HG03565 (cell line): ENCODE measurements around the gene RPAP3.

ENCODE experiments used
- ATAC-seq: cut with Tn5 transposase; IDR thresholded peaks from one replicate; pipeline ENCODE4 v1.9.1; 2021; ENCODE audit warnings: mild to moderate bottlenecking, moderate library complexity; ENCODE audit not compliant: unreplicated experiment

The RPAP3 gene

GRCh38 chr12:47705566-47706425 lies at the start of gene RPAP3:
Gene RPAP3, minus strand, starts transcription at chr12:47706030. Its CDS starts 3,190 bp downstream, at chr12:47702840.
- ATAC-seq, result peak; percentile 67

GRCh38 chr12:47754881-47755280 lies 49.1 kb upstream of the RPAP3 start:
- no peak for ATAC-seq

GRCh38 chr12:47754126-47754525 lies 48.3 kb upstream of the RPAP3 start:
- ATAC-seq, result no peak

- ATAC-seq, result no peak
Measured at GRCh38 chr12:47753021-47754001, 47.5 kb upstream of the RPAP3 start.

- no peak for ATAC-seq
Measured at GRCh38 chr12:47752552-47752951, 46.7 kb upstream of the RPAP3 start.

GRCh38 chr12:47752121-47752520 lies 46.3 kb upstream of the RPAP3 start:
- no peak for ATAC-seq

- ATAC-seq, result no peak
Measured at GRCh38 chr12:47751561-47751960, 45.7 kb upstream of the RPAP3 start.

GRCh38 chr12:47750916-47751470 lies 45.2 kb upstream of the RPAP3 start:
- ATAC-seq, result no peak

GRCh38 chr12:47750229-47750798 lies 44.5 kb upstream of the RPAP3 start:
- ATAC-seq, result no peak

- ATAC-seq, result no peak
Measured at GRCh38 chr12:47748899-47749298, 43.1 kb upstream of the RPAP3 start.

GRCh38 chr12:47748507-47748828 lies 42.6 kb upstream of the RPAP3 start:
- ATAC-seq, result no peak

- no peak for ATAC-seq
Measured at GRCh38 chr12:47747596-47748506, 42.0 kb upstream of the RPAP3 start.

- no peak for ATAC-seq
Measured at GRCh38 chr12:47747126-47747525, 41.3 kb upstream of the RPAP3 start.

GRCh38 chr12:47746523-47746922 lies 40.7 kb upstream of the RPAP3 start:
- no peak for ATAC-seq

GRCh38 chr12:47746073-47746472 lies 40.2 kb upstream of the RPAP3 start:
- no peak for ATAC-seq

GRCh38 chr12:47745485-47746041 lies 39.7 kb upstream of the RPAP3 start:
- ATAC-seq, result no peak

- ATAC-seq, result no peak
Measured at GRCh38 chr12:47744778-47745436, 39.1 kb upstream of the RPAP3 start.

GRCh38 chr12:47744005-47744651 lies 38.3 kb upstream of the RPAP3 start:
- no peak for ATAC-seq
